ENCODE measurements around the gene DHRS1.

The DHRS1 gene

GRCh38 chr14:24332268-24332993 is 32.9 kb upstream of the DHRS1 start:
- peak; percentile 67 for TF ChIP-seq CTCF (IDR thresholded peaks at IDR 0.05)

DNA sequence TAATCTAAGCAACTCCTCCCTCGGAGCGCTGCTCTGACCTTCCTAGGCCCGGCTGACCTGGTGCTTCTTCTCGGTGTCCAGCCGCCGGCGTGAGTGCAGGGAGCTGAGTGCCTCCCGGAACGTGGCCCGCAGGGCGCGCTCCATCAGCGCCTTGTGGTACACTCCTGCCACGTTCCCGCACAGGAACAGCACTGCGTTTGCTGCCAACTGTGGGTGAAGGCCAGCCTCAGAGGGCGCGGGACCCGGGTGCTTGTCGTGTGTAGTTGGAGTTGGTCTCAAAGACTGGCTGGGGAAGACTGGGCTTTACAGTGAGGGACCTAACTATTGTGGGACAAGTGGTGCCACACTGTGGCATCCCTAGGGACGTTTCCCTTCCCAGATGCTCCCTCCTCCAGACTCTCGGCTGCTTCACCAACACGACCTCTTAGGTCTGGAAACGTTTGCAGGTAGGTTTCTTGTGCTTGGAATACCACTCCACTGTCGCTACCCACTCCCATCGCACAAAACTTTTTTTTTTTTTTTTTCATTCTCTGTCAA is 32.2 kb upstream of the DHRS1 start:
- no peak for TF ChIP-seq CTCF (IDR thresholded peaks at IDR 0.05)

- no peak for TF ChIP-seq CTCF (IDR thresholded peaks at IDR 0.05)
Observed at GRCh38 chr14:24330973-24331674, 31.5 kb upstream of the DHRS1 start.

GRCh38 chr14:24329736-24330135 is 30.2 kb upstream of the DHRS1 start:
- TF ChIP-seq CTCF (IDR thresholded peaks at IDR 0.05), result no peak

DNA sequence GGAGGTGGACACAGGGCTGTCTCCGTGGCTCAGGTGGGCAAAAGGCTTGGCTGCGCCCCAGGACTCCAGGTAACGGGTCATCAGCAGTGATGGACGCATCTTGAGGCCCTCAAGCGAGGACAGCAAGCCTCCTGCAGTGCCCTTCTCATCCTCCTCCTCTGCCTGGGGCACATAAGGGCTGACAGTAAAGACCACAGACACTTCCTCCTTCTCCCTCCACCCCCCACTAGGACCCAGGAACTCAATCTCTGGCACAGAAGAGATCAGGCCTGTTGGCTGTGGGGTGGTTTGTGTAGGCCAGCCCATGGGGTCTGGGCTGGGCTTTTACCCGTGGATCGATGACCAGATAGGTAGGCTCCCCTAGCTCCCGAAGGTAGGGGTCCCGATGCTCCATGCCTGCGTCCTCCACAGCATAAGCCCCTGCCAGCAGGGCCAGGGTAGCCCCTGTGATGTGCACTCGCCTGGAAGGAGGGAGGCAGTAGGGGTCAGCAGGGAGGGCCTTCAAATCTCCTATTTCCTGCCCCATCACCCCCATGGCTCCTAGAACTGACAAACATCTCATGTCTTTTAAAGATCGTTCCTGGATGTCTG is 29.6 kb upstream of the DHRS1 start:
- TF ChIP-seq CTCF (IDR thresholded peaks at IDR 0.05), result no peak

- TF ChIP-seq CTCF (IDR thresholded peaks at IDR 0.05), result peak; percentile 66
Observed at GRCh38 chr14:24327914-24328313, 28.3 kb upstream of the DHRS1 start.

DNA sequence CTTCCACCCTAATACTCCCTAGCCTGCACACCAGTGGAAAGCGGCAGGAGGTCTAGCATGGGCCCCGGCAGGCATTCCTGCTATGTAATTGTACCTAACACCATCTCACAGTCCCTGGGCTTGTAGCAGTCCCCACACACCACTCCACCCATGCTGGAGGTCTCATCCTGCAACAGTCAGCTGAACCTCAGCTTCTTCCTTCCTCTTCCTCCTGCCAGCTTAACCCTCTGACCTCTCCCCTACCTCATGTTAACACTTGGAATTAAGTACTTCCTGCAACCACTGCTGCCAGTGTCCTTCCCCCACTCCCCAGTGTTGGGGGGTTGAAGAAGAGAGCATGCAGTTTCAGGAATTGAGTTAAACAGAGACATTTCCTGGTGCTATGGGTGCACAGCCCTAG is 27.7 kb upstream of the DHRS1 start:
- TF ChIP-seq CTCF (IDR thresholded peaks at IDR 0.05), result no peak

Data from LNCAP (cell line).